DMS153 (cell line): ENCODE measurements around the gene GPRIN1.
"Not testable (repeated sequence)": the region's sequence is repeated elsewhere in the genome, so short reads cannot be mapped to it uniquely, and the experiment has no call there.

Experiments used
- DNase-seq: peaks from one replicate; lab custom pipeline; 2025; lab: John Stamatoyannopoulos, UW

GPRIN1 gene

DNA sequence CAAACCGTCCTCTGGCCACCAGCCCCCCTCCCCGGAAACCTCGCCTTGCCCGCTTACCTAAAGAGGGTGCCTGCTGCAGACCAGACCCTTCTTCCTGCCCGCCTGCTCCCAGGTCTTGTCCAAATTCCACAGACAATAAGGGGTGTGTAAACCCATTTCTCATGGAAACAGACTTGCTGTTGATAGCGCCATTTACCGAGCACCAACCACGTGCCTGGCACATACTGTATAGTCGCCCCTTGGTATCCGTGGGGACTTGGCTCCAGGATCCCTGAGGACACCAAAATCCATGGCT, 35.7 kb downstream of the GPRIN1 start:
- no peak for DNase-seq

DNA sequence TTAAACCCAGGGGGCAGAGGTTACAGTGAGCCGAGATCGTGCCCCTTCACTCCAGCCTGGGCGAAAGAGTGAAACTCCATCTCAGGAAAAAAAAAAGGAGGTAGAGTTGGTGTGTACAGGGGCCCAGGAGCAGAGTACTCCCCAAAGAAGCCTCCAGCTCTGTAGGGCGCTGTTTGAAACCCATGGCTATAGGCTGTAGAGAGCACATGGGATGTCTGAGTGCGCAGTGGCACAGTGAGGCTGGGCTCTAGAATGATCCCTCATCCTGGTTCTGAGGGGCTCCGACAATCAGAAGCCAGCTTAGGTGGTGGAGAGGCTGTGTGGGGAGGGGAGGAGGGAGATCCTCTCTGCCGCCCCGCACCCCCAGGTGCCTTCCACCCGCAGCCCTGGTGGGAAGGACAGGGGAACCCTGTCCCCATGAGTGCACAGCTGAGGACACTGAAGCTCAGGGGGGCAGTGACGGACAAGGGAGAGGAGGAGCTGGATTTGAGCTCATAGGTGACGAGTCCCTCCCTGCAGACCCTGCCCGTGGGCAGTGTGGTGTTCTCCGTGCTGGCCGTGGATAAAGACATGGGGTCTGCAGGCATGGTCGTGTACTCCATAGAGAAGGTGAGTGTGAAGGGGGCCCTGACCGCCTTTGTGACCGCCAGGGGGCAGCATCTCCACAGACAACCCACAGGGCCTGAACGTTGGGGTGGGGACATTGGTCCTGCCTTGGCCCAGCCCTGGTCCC, 36.2 kb downstream of the GPRIN1 start:
- DNase-seq, result no peak

DNA sequence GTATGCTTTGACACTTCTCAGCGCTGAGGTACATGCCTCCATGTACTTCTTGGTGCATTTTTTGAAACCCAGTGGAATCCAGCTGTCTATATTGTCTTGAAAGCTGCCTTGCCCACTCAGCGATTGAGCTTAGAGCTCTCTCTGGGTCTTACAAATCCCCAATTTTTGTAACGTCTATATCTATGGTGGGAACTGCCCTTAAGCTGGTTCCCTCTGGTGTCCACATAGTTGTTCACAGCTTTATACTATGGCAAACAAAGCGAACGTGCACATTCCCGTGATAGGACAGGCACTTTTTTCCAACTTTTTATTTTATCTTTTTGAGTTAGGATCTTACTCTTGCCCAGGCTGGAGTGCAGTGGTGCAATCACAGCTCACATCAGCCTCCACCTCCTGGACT, 39.9 kb downstream of the GPRIN1 start:
- no peak for DNase-seq

DNA sequence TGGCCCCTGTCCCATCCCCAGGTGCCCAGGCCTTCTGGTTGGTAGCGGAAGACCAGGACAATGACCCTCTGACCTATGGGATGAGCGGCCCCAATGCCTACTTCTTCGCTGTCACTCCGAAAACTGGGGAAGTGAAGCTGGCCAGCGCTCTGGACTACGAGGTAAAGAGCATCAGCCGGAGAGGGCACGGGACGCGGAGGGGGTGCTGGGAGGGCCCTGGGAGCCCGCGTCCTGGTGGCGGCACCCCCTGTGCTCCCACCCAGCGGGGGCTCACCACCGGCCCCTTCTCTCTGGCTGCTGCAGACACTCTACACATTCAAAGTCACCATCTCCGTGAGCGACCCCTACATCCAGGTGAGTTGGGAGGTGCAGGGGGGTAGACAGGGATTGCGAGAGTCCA, 41.3 kb downstream of the GPRIN1 start:
- DNase-seq, result no peak

DNA sequence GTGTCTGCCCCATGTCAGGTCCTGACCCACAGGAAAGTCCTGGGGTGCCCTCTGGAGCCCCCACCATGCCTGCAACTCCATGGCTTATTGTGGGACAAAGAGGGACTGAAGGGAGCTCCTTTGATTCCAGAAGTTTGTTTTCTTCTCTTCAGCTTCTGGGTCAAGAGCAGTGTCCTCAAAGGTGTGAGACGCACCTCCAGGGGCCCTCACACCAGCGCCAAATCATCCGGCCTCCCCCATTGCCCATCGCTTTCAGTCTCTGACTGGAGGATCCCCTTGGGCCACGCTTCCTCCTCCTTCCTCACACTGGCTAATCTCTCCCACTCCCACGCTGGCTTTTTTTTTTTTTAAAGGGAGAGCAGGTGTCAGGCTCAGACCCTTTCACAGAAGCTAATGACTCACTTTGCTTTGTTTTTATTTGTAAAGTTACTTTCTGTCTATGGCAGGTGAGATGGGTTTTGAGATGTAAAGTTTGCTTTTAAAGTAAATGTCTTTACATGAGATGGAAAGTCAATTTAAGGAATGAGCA, 44.1 kb downstream of the GPRIN1 start:
- no peak for DNase-seq

DNA sequence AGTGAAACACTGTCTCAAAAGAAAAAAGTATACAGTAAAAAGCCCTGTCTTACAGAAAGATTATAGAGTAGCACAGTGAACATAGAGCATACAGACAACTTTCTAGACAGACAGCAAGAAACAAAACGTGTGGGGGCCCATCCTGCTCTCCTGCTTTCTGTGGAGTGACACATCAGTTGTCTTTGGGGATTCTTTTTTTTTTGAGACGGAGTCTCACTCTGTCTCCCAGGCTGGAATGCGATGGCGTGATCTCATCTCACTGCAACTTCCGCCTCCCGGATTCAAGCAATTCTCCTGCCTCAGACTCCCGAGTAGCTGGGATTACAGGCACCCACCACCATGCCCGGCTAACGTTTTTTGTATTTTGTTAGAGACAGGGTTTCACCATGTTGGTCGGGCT, 46.0 kb downstream of the GPRIN1 start:
- DNase-seq, result no peak

DNA sequence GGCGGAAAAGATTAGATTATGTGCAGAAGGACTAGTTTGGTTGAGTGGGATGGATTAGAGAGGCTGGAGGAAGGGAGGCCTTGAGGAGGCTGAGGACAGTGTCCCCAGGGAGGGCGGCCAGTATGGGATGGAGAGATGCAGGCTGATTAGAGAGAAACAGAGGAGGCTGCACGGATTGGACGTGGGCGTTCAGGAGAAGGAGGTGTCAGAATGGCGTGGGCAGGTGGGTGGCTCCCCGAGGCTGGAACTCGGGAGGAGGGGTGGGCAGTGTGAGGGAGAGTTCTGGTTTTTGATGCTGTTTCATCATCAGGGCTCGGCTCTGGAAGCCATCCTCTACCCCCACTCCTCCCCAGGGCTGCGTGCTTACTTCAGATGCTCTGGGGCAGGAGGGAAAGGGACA, 47.8 kb downstream of the GPRIN1 start:
- no peak for DNase-seq

DNA sequence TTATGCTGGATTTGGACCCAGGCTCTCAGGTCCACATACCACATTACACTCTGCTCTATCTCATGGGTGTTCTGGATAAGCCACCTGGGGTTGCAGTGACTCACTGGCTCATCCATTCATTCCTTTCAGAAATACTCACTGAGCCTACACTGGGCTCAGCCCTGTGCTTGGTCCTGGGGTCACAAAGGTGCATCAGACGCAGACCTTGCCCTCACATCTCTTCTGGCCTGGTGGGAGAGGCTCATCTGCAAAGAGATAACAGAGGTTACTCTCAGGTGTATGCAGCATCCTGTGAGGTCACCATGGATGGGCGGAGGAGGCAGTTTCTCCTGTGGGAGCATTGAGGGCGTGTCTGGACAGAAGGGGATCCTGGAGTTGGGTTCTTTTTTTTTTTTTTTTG, 48.7 kb downstream of the GPRIN1 start:
- no peak for DNase-seq

DNA sequence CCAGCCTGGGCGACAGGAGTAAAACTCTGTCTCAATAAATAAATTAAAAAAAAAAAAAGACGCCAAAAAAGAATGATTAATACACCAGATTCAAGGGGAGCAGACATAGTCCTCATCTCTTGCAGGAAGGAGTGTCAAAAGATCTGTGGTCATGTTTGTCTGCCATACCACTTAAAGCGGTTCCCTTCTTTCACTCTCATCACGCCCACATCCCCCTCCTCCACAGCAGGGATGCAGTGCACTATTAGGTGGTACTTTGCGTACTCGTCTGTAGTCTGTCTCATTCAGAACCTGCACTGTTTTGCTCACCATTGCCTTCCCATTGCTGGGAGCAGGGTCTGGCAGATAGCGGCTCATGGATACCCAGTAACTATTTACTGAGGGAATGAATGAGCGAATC, 49.6 kb downstream of the GPRIN1 start:
- no peak for DNase-seq

DNA sequence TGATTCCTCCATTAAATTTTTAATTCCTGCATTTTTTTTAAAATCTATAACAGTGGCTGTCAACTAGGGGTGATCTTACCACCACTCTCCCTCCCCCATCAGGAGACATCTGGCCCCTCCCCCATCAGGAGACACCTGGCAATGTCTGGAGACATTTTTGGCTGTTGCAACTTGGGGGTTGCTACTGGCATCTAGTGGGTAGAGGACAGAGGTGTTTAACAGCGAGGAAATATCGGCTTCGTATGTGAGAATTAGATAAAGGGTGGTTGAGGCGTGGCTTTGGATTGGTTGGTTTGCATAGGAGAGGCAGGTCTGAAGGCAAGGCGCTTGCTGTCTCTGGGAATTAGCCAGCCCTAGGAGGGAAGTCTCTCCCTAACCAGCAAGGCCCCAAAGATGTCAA, 50.3 kb downstream of the GPRIN1 start:
- no peak for DNase-seq

DNA sequence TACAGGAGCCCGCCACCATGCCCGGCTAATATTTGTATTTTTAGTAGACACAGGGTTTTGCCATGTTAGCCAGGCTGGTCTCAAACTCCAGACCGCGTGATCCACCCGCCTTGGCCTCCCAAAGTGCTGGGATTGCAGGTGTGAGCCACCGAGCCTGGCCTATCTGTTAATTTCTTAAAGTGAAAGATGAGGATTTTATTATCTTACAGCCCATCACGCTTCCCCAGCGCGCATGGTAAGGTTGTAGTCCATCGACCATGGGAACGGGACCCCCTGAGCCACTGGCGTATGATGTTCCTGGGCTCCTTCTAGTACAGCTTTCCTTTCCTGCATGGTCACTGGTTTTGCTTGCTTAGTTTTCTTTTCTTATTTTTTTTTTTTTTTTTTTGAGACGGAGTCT, 52.1 kb downstream of the GPRIN1 start:
- DNase-seq, result no peak

DNA sequence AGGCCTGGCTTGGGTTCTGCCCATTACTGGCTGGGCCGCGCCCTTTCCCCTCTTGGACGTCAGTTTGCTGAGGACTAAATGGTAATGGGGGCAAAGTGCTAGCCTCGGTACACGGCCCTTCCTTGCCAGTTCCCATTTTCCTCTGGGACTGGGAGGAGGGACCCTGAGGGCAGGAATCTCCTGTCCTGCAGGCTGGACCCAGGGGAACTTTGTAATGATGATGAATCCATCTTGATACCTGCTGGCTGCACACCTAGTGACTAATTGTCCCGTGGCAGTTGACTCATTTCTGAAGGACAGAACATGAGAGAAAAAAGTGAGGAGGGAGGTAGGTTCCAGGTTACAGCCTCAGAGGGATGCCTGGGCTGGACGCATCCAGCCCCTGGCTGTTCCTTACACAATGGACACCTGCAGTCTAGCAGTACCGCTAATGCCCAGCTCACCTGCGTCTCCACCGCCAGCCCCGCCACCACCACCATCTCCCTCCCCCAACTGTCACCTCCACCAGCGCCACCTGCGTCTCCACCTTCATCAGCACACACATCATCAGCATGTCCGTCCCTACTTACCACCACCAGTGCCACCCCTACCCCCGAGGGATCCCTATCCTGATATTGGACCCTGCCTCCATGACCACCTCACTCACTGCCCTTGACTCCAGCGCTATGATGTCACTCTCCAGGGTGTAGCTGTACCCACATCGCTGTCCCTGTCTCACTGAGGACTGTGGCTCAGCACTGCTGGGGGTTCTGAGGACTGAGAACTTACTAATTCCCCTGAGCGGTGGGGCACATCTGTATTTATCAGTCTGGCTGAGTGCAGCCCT, 56.5 kb downstream of the GPRIN1 start:
- DNase-seq, result no peak

DNA sequence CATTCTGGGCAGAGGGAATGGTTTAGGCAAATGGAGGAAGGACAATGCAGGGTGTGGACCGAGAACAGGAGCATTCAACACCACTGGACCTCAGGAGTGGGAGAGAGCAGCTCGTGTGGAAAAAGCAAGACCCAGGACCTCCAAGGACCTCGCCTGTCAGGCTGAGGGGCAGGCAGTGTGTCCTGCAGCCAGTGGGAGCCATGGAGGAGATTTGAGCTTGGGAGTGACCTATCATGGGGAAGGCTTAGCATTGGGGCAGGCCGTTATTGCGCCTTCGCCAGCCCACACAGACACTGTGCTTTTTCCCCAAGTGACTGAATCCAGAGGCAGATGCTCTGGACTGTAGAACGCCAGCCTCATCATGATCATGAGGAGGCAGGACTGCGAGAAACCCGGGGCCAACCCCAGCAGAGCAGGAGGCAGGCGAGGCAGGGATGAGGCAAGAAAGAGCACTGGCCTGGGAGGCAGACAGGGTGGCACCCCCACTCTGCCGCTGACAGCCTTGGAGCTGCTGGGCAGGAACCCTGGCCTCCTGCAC, 57.6 kb downstream of the GPRIN1 start:
- DNase-seq, result no peak

DNA sequence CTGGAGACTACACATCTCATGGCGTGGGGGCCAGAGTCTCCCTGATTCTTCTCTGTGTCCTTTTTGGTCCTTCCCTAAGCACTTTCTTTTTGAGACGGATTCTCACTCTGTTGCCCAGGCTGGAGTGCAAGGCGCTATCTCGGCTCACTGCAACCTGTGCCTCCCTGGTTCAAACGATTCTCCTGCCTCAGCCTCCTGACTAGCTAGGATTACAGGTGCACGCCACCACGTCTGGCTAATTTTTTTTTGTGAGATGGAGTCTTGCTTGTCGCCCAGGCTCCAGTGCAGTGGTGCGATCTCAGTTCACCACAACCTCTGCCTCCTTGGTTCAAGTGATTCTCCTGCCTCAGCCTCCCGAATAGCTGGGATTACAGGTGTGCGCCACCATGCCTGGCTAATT, 59.0 kb downstream of the GPRIN1 start:
- DNase-seq, result not testable (repeated sequence)

DNA sequence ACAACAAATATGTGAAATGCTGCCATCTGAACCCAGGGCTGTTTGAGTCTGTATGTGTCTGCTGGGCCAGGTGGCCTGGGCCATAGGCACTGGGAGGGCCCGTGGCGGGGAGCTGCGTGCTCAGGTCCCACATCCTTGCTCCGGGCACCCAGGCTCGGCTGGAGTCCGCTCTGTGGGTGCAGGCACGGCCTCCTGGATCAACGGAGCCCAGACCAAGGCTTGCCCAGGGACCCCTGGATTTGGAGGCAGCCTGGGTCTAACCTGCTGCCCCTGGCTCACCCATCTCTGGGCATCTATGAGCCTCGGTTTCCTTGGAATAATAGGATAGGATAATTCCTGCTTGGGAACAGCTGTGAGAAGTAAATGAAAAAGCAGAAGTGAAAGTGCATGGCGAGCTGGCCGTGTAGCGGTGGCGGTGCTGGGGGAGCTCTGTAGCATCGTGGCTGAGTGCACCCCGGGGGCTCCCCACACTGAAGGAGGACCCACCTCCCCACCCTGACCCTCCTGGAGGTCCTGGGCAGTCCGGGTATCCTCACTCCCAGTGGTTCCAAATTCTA, 59.6 kb downstream of the GPRIN1 start:
- DNase-seq, result no peak

DNA sequence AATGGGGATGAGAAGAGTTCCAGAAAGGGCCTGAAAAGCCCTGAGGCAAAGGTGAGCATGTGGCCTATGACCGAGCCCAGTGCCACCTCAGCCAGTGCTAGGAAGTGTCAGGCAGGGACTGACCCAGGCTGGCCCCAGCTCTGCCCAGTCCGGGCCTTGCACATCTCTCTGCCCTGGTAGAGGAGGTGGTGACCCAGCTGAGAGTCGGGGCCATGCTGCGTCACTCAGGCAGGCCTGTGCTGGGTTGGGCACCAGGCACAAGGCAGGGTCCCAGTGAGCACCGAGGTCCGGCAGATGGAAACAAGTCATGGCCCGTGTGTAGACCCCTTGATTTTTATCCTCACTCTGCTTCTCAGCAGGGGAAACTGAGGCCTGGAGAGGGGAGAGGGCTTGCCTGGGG, 60.1 kb downstream of the GPRIN1 start:
- no peak for DNase-seq

DNA sequence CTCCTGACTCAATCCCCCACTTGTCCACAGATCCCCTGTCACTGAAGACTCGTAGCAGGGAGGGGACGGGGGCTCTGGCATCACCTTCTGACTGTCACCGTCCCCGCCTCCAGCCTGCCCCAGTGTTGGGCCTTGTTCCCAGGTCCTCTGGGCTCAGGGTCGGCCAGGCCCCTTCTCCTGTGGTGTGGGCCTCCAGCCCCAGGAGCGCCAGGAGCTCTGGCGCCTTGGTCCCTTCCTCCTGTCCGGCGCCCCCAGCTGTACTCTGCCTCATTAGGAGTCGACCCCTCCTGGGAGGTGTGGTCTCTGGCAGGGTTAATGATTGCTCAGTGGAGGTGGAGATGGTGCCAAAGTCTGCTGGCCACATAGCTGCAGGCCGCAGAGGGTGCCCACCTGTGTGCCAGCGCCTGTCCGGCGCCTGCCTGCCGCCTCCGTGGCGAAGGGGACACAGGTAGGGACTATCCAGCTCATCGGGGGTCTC, 61.0 kb downstream of the GPRIN1 start, which contains the start of gene CDHR2:
TSS of gene CDHR2 (plus strand) at position 376 of the 478 bp plus-strand sequence. CDS start 16,011 bp downstream, outside the sequence.
- DNase-seq, result no peak

DNA sequence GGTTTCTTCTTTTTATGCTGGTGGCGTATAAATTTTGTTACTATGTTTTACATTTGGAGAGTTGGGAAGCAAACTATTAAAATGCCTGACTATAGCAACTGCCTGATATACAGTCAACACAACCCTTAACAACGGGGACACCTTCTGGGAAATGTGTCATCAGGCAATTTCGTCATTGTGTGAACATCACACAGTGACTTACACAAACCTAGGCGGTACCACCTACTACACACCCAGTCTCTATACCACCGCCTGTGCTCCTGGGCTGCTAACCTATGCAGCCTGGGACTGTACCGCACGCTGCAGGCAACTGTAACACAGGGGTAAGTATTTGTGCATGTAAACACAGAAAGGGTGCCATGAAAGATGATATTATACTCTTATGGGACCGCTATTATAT, 62.2 kb downstream of the GPRIN1 start:
- no peak for DNase-seq
